Smooth muscle cell (in vitro differentiated cells): ENCODE data around the gene ZDHHC11. TPM values are rescaled to one million over a fixed set of nuclear protein-coding genes. Genes with fewer than 3 reads are reported as not detected.
"Not testable (repeated sequence)": the region's sequence is repeated elsewhere in the genome, so short reads cannot be mapped to it uniquely, and the experiment has no call there.

ENCODE experiments used
- DNase-seq: peaks from one replicate; lab custom pipeline; 2025; ENCODE audit not compliant: unreplicated experiment; lab: John Stamatoyannopoulos, UW
- H2AFZ ChIP-seq: fragments of 200-600 bp; sonication (generic); 2 replicates; pipeline ENCODE4 v1.6.0; 2016; ENCODE audit warnings: antibody characterized with exemption, low read depth, mild to moderate bottlenecking
- H3F3A ChIP-seq: fragments of 200-600 bp; sonication (generic); 2 replicates; pipeline ENCODE4 v1.6.0; 2017; ENCODE audit warnings: antibody characterized with exemption, low read depth
- H3K27ac ChIP-seq: fragments of 200-600 bp; sonication (generic); 2 replicates; pipeline ENCODE4 v1.5.1; 2016; ENCODE audit warnings: low read depth, mild to moderate bottlenecking
- H3K27me3 ChIP-seq: fragments of 200-600 bp; sonication (generic); 2 replicates; pipeline ENCODE4 v1.6.1; 2016; ENCODE audit warnings: low read depth, mild to moderate bottlenecking
- H3K36me3 ChIP-seq: fragments of 200-600 bp; sonication (generic); 2 replicates; pipeline ENCODE4 v1.5.1; 2016; ENCODE audit warnings: low read depth
- H3K4me1 ChIP-seq: fragments of 200-600 bp; sonication (generic); 2 replicates; pipeline ENCODE4 v1.5.1; 2016; ENCODE audit warnings: low read depth
- H3K4me2 ChIP-seq: fragments of 200-600 bp; sonication (generic); 2 replicates; pipeline ENCODE4 v1.6.0; 2016; ENCODE audit warnings: mild to moderate bottlenecking
- H3K4me3 ChIP-seq: fragments of 200-600 bp; sonication (generic); 2 replicates; pipeline ENCODE4 v1.5.1; 2016; ENCODE audit warnings: mild to moderate bottlenecking
- H3K79me2 ChIP-seq: fragments of 200-600 bp; sonication (generic); 2 replicates; pipeline ENCODE4 v1.6.0; 2016; ENCODE audit warnings: low read depth, mild to moderate bottlenecking
- H3K9ac ChIP-seq: fragments of 200-600 bp; sonication (generic); 2 replicates; pipeline ENCODE4 v1.6.0; 2016; ENCODE audit warnings: low read depth
- H3K9me3 ChIP-seq: fragments of 200-600 bp; sonication (generic); replicated peaks from 2 replicates; pipeline ENCODE4 v1.5.1; 2016; ENCODE audit warnings: low read depth
- H4K20me1 ChIP-seq: fragments of 200-600 bp; sonication (generic); 2 replicates; pipeline ENCODE4 v1.6.0; 2016; ENCODE audit warnings: low read depth
- CTCF ChIP-seq: fragments of 200-600 bp; sonication (generic); IDR thresholded peaks from 2 replicates; pipeline ENCODE4 v1.5.1; 2017; ENCODE audit warnings: borderline replicate concordance, mild to moderate bottlenecking, antibody characterized with exemption; ENCODE audit not compliant: insufficient read depth, poor library complexity, severe bottlenecking
- WGBS: methylation state at CpG from one replicate; pipeline ENCODE4 v1.1.7; 2016; ENCODE audit warnings: low lambda C conversion rate; 5-methylcytosine and 5-hydroxymethylcytosine counted together
- polyA plus RNA-seq: library from polyadenylated mRNA; unstranded; fragments of >200 nt; fragmentation: Nextera tagmentation; extraction: Ambion mirVana; gene quantifications from 2 replicates; pipeline ENCODE4 v1.2.1, GENCODE V29; 2016
- total RNA-seq: library from RNA; depleted of rRNA; stranded (reverse); fragments of >200 nt; gene quantifications from 2 replicates; pipeline ENCODE4 v1.2.3, GENCODE V29; 2014

Gene ZDHHC11
- total and polyA plus RNA-seq, 2 experiments from 2014 or later: 1.7 to 4.8 TPM

- Histone ChIP-seq H3K9me3 (no peaks in the 10 kb centered on the region), H3K36me3 (no peaks in the 10 kb centered on the region), H3F3A (no peaks in the 10 kb centered on the region), H3K9ac (no peak overlapping the region), H3K4me1 (no peaks in the 10 kb centered on the region), H3K4me3 (no peak overlapping the region), H3K4me2 (no peak overlapping the region), H3K79me2 (no peaks in the 10 kb centered on the region), H3K27me3 (no peaks in the 10 kb centered on the region), H4K20me1 (no peaks in the 10 kb centered on the region), H2AFZ (no peak overlapping the region), H3K27ac (no peak overlapping the region)
- TF ChIP-seq CTCF: no peak
- no peak for DNase-seq
- WGBS: 88% methylated on average over 14 of the region's 14 CpGs
Observed at GRCh38 chr5:749101-749670, 101.6 kb downstream of the ZDHHC11 start.

DNA sequence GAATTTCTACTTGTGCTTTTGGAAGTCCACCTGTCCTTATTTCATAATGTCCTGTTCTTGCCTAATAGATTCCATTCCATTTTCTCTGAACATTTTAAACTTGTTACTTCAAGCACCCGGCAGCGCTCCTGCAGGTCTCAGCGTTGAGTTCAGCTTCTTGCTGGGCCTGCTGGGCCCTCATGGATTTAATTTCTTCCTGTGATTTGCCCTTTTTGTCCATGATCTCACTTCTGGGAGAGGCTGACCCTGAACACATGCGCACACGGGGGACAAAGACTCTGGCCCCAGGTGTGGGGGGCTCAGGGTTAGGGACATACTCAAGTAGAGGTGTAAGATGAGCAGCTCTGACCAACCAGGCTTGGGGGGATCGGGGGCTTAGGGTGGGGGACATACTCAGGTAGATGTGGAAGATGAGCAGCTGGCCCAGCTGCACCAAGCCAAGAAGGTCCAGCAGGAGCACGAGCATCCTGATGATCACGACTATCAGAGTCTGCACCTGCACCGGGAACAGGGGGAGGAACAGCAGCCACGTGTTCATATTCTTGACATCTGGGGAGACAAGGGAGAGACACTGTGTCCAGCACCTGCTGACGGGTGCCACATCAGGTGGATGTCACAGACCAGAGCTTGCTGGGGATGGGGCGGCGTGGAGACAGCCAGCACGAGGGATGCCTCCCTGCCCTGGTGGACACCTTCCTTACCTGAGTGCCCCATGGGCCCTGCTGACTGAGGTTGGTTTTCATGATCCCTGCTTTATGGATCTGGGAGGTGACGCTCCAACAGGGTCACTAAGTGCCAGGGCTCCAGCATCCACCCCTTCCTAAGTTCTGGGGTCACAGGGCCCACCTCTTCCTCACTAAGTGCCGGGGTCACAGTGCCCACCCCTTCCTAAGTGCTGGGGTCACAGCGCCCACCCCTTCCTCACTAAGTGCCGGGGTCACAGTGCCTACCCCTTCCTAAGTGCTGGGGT is 102.5 kb downstream of the ZDHHC11 start:
- H3K9me3 ChIP-seq, H3F3A ChIP-seq, H4K20me1 ChIP-seq, H3K36me3 ChIP-seq, H2AFZ ChIP-seq, H3K27ac ChIP-seq, H3K79me2 ChIP-seq, H3K4me2 ChIP-seq, H3K4me1 ChIP-seq, H3K4me3 ChIP-seq, H3K9ac ChIP-seq, H3K27me3 ChIP-seq, DNase-seq: not testable (repeated sequence)
- 88% methylated on average over 15 of the region's 18 CpGs for WGBS

DNA sequence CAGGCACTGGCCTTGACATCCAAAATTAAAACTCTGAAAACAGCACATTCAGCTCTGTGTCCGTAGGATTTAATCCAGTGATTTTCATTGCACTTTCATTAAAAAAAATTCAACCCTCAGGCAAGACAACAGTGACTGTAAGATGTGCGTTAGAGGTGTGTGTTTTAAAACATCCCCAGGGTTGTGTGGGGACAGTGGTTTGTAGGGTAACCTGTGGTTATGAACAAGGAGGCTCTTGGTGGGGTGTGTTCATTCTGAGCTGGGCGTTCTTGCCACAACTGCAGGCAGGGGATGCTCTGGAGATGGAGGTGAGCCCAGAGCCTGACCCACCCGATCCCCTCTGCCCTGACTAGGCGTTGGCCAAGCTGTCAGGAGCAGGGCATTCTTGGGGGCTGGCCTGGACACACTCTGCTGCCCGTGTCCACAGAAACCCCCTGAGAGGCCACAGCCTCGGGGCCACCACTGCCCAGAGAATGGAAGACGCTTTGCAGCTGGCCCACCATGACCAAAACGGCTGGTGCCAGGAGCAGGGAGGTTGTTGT is 103.4 kb downstream of the ZDHHC11 start:
- DNase-seq, H3K79me2 ChIP-seq, H3K4me1 ChIP-seq, H3K36me3 ChIP-seq, H3F3A ChIP-seq, H4K20me1 ChIP-seq, H3K27ac ChIP-seq, H3K4me3 ChIP-seq, H3K9ac ChIP-seq, H2AFZ ChIP-seq, H3K27me3 ChIP-seq, H3K9me3 ChIP-seq, H3K4me2 ChIP-seq: not testable (repeated sequence)
- 92% methylated on average over 7 of the region's 9 CpGs for WGBS

DNA sequence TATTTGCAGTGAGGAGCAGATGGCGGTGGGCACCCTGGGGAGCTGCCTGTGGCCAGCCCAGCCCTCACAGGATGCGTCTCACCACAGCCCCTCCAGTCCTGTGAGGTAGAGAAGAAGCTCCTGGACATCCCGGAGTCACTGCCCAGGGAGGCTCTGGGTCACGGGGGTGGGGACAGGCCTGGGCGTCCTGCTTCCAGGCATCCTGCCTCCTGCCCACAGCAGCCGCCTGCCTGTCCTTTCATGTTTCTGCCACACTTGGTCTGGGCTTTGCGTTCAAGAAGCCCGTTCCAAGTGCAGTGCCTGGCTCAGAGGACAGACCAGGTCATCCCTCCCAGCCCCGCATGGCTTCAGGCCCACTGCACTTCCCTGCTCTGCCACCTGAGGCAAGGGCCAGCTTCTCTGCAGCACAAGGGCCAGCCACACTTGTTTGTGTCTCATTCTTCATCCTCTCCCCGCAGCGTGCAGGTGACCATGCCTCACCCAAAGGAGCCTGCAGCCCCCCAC is 104.5 kb downstream of the ZDHHC11 start:
- no peak overlapping the region for H3K9ac ChIP-seq
- H3K36me3 ChIP-seq: no peaks in the 10 kb centered on the region
- no peak for TF ChIP-seq CTCF
- no peaks in the 10 kb centered on the region for H4K20me1 ChIP-seq
- whole genome bisulfite sequencing: 81% methylated on average over 11 of the region's 11 CpGs
- H3K27me3 ChIP-seq: no peaks in the 10 kb centered on the region
- H3K9me3 ChIP-seq: no peaks in the 10 kb centered on the region
- H2AFZ ChIP-seq: no peak overlapping the region
- no peaks in the 10 kb centered on the region for H3F3A ChIP-seq
- no peak overlapping the region for H3K27ac ChIP-seq
- no peaks in the 10 kb centered on the region for H3K4me1 ChIP-seq
- H3K79me2 ChIP-seq: no peaks in the 10 kb centered on the region
- no peak for DNase-seq
- H3K4me3 ChIP-seq: no peak overlapping the region
- no peak overlapping the region for H3K4me2 ChIP-seq

Other genes with a start within 250 kb of the ZDHHC11 start
- gene CEP72, start 238.6 kb downstream of the ZDHHC11 start, total RNA-seq: 3.5 and 4.0 TPM in 2 replicates
- gene CEP72, start 238.6 kb downstream of the ZDHHC11 start, polyA plus RNA-seq: 0.77 and 2.7 TPM in 2 replicates
- under 0.01 TPM in 1 of 2 replicates, not detected in the other for gene TPPP, start 157.6 kb downstream of the ZDHHC11 start, total RNA-seq
- not detected in 2 replicates for gene TPPP, start 157.6 kb downstream of the ZDHHC11 start, polyA plus RNA-seq
- gene ZDHHC11B, start 66.3 kb downstream of the ZDHHC11 start, total RNA-seq: 0.04 TPM in 1 of 2 replicates, not detected in the other
- gene ZDHHC11B, start 66.3 kb downstream of the ZDHHC11 start, polyA plus RNA-seq: not detected in 2 replicates
- gene BRD9, start 41.8 kb upstream of the ZDHHC11 start, total RNA-seq: 14.7 and 17.1 TPM in 2 replicates
- 17.8 and 20.4 TPM in 2 replicates for gene BRD9, start 41.8 kb upstream of the ZDHHC11 start, polyA plus RNA-seq
- gene TRIP13, start 41.9 kb upstream of the ZDHHC11 start, total RNA-seq: 8.4 and 13.4 TPM in 2 replicates
- 12.0 and 12.7 TPM in 2 replicates for gene TRIP13, start 41.9 kb upstream of the ZDHHC11 start, polyA plus RNA-seq
- gene NKD2, start 157.8 kb upstream of the ZDHHC11 start, total RNA-seq: 31.2 and 32.5 TPM in 2 replicates
- 105 and 122 TPM in 2 replicates for gene NKD2, start 157.8 kb upstream of the ZDHHC11 start, polyA plus RNA-seq